HPDE6-E6E7 (cell line): Measurements from ENCODE around the gene PRKG1.

Source experiments
- DNase-seq: peaks from one replicate; pipeline ENCODE4 v3.0.0; 2011; ENCODE audit warnings: missing footprints; ENCODE audit errors: extremely low spot score

The PRKG1 gene

GRCh38 chr10:51599647-51600046 is 525.4 kb downstream of the PRKG1 start:
- no peak for DNase-seq

GRCh38 chr10:51602326-51602725 is 528.0 kb downstream of the PRKG1 start:
- no peak for DNase-seq

- DNase-seq = no peak
Measured at GRCh38 chr10:51604579-51604978, 530.3 kb downstream of the PRKG1 start.

- DNase-seq = no peak
Measured at GRCh38 chr10:51606825-51607462, 532.7 kb downstream of the PRKG1 start.

- DNase-seq = no peak
Measured at GRCh38 chr10:51607463-51607835, 533.2 kb downstream of the PRKG1 start.

GRCh38 chr10:51608211-51608610 is 533.9 kb downstream of the PRKG1 start:
- no peak for DNase-seq

GRCh38 chr10:51615764-51616298 is 541.5 kb downstream of the PRKG1 start:
- DNase-seq = no peak

- DNase-seq = no peak
Measured at GRCh38 chr10:51617576-51618235, 543.4 kb downstream of the PRKG1 start.

GRCh38 chr10:51619365-51619764 is 545.1 kb downstream of the PRKG1 start:
- no peak for DNase-seq

GRCh38 chr10:51620131-51620530 is 545.8 kb downstream of the PRKG1 start:
- DNase-seq = no peak

- no peak for DNase-seq
Measured at GRCh38 chr10:51624013-51624412, 549.7 kb downstream of the PRKG1 start.

GRCh38 chr10:51629934-51630639 is 555.8 kb downstream of the PRKG1 start:
- no peak for DNase-seq

GRCh38 chr10:51630640-51631005 is 556.3 kb downstream of the PRKG1 start:
- no peak for DNase-seq

- no peak for DNase-seq
Measured at GRCh38 chr10:51635436-51635835, 561.1 kb downstream of the PRKG1 start.

- DNase-seq = no peak
Measured at GRCh38 chr10:51638211-51638610, 563.9 kb downstream of the PRKG1 start.

- DNase-seq = no peak
Measured at GRCh38 chr10:51638737-51639136, 564.5 kb downstream of the PRKG1 start.

- DNase-seq = no peak
Measured at GRCh38 chr10:51640120-51640819, 566.0 kb downstream of the PRKG1 start.

- DNase-seq = no peak
Measured at GRCh38 chr10:51642581-51642980, 568.3 kb downstream of the PRKG1 start.

- DNase-seq = no peak
Measured at GRCh38 chr10:51643734-51644133, 569.4 kb downstream of the PRKG1 start.

GRCh38 chr10:51649064-51649463 is 574.8 kb downstream of the PRKG1 start:
- peak; percentile 2 for DNase-seq

GRCh38 chr10:51651063-51651462 is 576.8 kb downstream of the PRKG1 start:
- DNase-seq = peak; percentile 1

- no peak for DNase-seq
Measured at GRCh38 chr10:51653025-51653424, 578.7 kb downstream of the PRKG1 start.
